GM12878 (cell line): ENCODE data around the gene RCAN1. TPM values are rescaled to one million over a fixed set of nuclear protein-coding genes. Genes with fewer than 3 reads are reported as not detected.

ENCODE experiments used
- ATF2 ChIP-seq: IDR thresholded peaks from 2 replicates; pipeline ENCODE4 v1.6.1; 2012; ENCODE audit warnings: low read length, inconsistent platforms
- CREB1 ChIP-seq: IDR thresholded peaks from 2 replicates; pipeline ENCODE4 v1.6.1; 2012; ENCODE audit warnings: low read depth, mild to moderate bottlenecking, inconsistent platforms
- E2F8 ChIP-seq: fragments of 450-650 bp; IDR thresholded peaks from 2 replicates; pipeline ENCODE4 v1.6.1; 2018; ENCODE audit warnings: mild to moderate bottlenecking, low read depth, moderate library complexity; ENCODE audit not compliant: partially characterized antibody
- IKZF1 ChIP-seq: fragments of 450-650 bp; conservative IDR thresholded peaks from 2 replicates; pipeline ENCODE4 v1.6.1; 2017; ENCODE audit warnings: antibody characterized with exemption, mild to moderate bottlenecking
- NFIC ChIP-seq: IDR thresholded peaks from 2 replicates; pipeline ENCODE4 v1.6.1; 2012; ENCODE audit warnings: low read depth, mild to moderate bottlenecking, inconsistent platforms, low read length, moderate library complexity
- NR2C2 ChIP-seq: IDR thresholded peaks from 2 replicates; pipeline ENCODE4 v1.6.1; 2011; ENCODE audit warnings: borderline replicate concordance, low read depth; ENCODE audit not compliant: control insufficient read depth, insufficient read length
- NR2F1 ChIP-seq: fragments of 450-650 bp; conservative IDR thresholded peaks from 2 replicates; pipeline ENCODE4 v1.6.1; 2017; ENCODE audit warnings: mild to moderate bottlenecking
- POLR2A ChIP-seq: IDR thresholded peaks from 2 replicates; pipeline ENCODE4 v1.6.1; 2011; ENCODE audit warnings: low read depth, mild to moderate bottlenecking, low read length
- RAD51 ChIP-seq: fragments of 450-650 bp; IDR thresholded peaks from 2 replicates; pipeline ENCODE4 v1.6.1; 2016; ENCODE audit warnings: moderate library complexity, mild to moderate bottlenecking, inconsistent platforms
- SMC3 ChIP-seq: IDR thresholded peaks from 2 replicates; pipeline ENCODE4 v1.6.1; 2011; ENCODE audit warnings: low read length, improper control_type of control experiment, borderline replicate concordance
- SP1 ChIP-seq: IDR thresholded peaks from one replicate; pipeline ENCODE4 v1.6.1; 2011; ENCODE audit warnings: low read depth, low read length
- TCF3 ChIP-seq: IDR thresholded peaks from 2 replicates; pipeline ENCODE4 v1.6.1; 2012; ENCODE audit warnings: low read depth, mild to moderate bottlenecking, low read length, borderline replicate concordance; ENCODE audit not compliant: insufficient read depth
- USF1 ChIP-seq: IDR thresholded peaks from 2 replicates; pipeline ENCODE4 v1.6.1; 2011; ENCODE audit warnings: borderline replicate concordance, low read depth, mild to moderate bottlenecking, moderate library complexity, mixed read lengths, low read length; ENCODE audit not compliant: insufficient read depth; ENCODE audit errors: extremely low read length
- YBX1 ChIP-seq: fragments of 450-650 bp; IDR thresholded peaks from 2 replicates; pipeline ENCODE4 v1.6.1; 2016; ENCODE audit warnings: antibody characterized with exemption
- ZNF217 ChIP-seq: fragments of 450-650 bp; IDR thresholded peaks from 2 replicates; pipeline ENCODE4 v1.6.1; 2017; ENCODE audit warnings: antibody characterized with exemption, mild to moderate bottlenecking
- polyA plus RNA-seq, 11 experiments: library from polyadenylated mRNA; depleted of rRNA in 4 of 11; unstranded in 6 of 11; stranded (reverse) in 5 of 11; fragments of >200 nt; fragmentation: Nextera tagmentation in 4 of 11; fragmentation: Illumina TruSeq in 1 of 11; extraction: Ambion mirVana in 4 of 11; extraction: Trizol in 1 of 11; gene quantifications; 1 replicate in 1 of 11; 2 replicates in 10 of 11; pipeline versions ENCODE4 v1.2.1 to v1.2.3, GENCODE V29; 2011 to 2016; ENCODE audit warnings: inconsistent platforms in 2 of 11, missing spikeins in 2 of 11, low read depth in 1 of 11
- total RNA-seq, 4 experiments: library from RNA; depleted of rRNA in 3 of 4; stranded (reverse); fragments of >200 nt in 3 of 4; fragmentation: Illumina TruSeq in 1 of 4; extraction: Trizol in 1 of 4; gene quantifications; 2 replicates each; pipeline versions ENCODE4 v1.2.1 to v1.2.3, GENCODE V29; 2013 to 2021

RCAN1 gene
- total and polyA plus RNA-seq, 10 of the 15 experiments (the other 5 are each of a cell fraction or from before 2014, with no cell fraction given): 2.8 to 12.9 (median 10.5) TPM

- TF ChIP-seq E2F8 (no peak), IKZF1 (no peak), USF1 (no peak), ATF2 (no peak), NFIC (no peak), SP1 (no peak), NR2F1 (no peak), YBX1 (no peak), RAD51 (no peak), CREB1 (no peak), TCF3 (no peak), ZNF217 (no peak), NR2C2 (no peak), POLR2A (no peak), SMC3 (no peak)
These were observed 33.9 kb upstream of the RCAN1 start (continued) for GRCh38 chr21:34648739-34649297.
